Measurements from ENCODE around the gene PIP5KL1. TPM values are rescaled to one million over a fixed set of nuclear protein-coding genes. Genes with fewer than 3 reads are reported as not detected.

The PIP5KL1 gene
- total RNA-seq, 1 donor from 2014 or later = 0.85 TPM

- no peak for DNase-seq
- H3K4me1 ChIP-seq = peaks cover 66% of the 10 kb centered on the region
- intact Hi-C loops (cut with micrococcal nuclease) = no loop called here
These were observed 24.3 kb upstream of the PIP5KL1 start for GRCh38 chr9:127954831-127955293.

GRCh38 chr9:127953768-127954505 is 23.4 kb upstream of the PIP5KL1 start:
- Histone ChIP-seq H3K27me3 (ENCODE audit: low read depth) (no peaks in the 10 kb centered on the region), H3K27ac (replicated peaks) (peak overlapping the region; percentile 80), H3K9me3 (replicated peaks) (peaks cover 6% of the 10 kb centered on the region), H3K4me3 (no peak overlapping the region), H3K36me3 (no peaks in the 10 kb centered on the region), H3K4me1 (peaks cover 72% of the 10 kb centered on the region)
- intact Hi-C loops (cut with micrococcal nuclease) = no loop called here
- no peak for TF ChIP-seq CTCF (IDR thresholded peaks at IDR 0.05; ENCODE audit: borderline replicate concordance)
- DNase-seq = no peak

More at GRCh38 chr9:127954831-127955293, 24.3 kb upstream of the PIP5KL1 start:
- no peak for TF ChIP-seq CTCF (IDR thresholded peaks at IDR 0.05; ENCODE audit: borderline replicate concordance)
- peaks cover 6% of the 10 kb centered on the region for H3K9me3 ChIP-seq (replicated peaks)
- no peaks in the 10 kb centered on the region for H3K27me3 ChIP-seq (ENCODE audit: low read depth)
- peak overlapping the region; percentile 80 for H3K27ac ChIP-seq (replicated peaks)
- H3K4me3 ChIP-seq = no peak overlapping the region
- no peaks in the 10 kb centered on the region for H3K36me3 ChIP-seq

- peaks cover 6% of the 10 kb centered on the region for H3K9me3 ChIP-seq (replicated peaks)
- intact Hi-C loops (cut with micrococcal nuclease) = no loop called here
- no peaks in the 10 kb centered on the region for H3K27me3 ChIP-seq (ENCODE audit: low read depth)
- peaks cover 80% of the 10 kb centered on the region for H3K4me1 ChIP-seq
- H3K36me3 ChIP-seq = no peaks in the 10 kb centered on the region
- H3K27ac ChIP-seq (replicated peaks) = no peak overlapping the region
- no peak for DNase-seq
- TF ChIP-seq CTCF (IDR thresholded peaks at IDR 0.05; ENCODE audit: borderline replicate concordance) = no peak
- H3K4me3 ChIP-seq = no peak overlapping the region
These were observed 22.6 kb upstream of the PIP5KL1 start for GRCh38 chr9:127953154-127953553.

- intact Hi-C loops (cut with micrococcal nuclease) = no loop called here
- H3K4me1 ChIP-seq = peaks cover 100% of the 10 kb centered on the region
- H3K36me3 ChIP-seq = peaks cover under 1% of the 10 kb centered on the region
- peak overlapping the region; percentile 87 for H3K27ac ChIP-seq (replicated peaks)
- H3K4me3 ChIP-seq = peak overlapping the region; percentile 46
- no peaks in the 10 kb centered on the region for H3K27me3 ChIP-seq (ENCODE audit: low read depth)
- DNase-seq = peak; percentile 65
- no peak for TF ChIP-seq CTCF (IDR thresholded peaks at IDR 0.05; ENCODE audit: borderline replicate concordance)
- no peaks in the 10 kb centered on the region for H3K9me3 ChIP-seq (replicated peaks)
These were observed 20.1 kb upstream of the PIP5KL1 start for GRCh38 chr9:127950513-127951289.

- Histone ChIP-seq H3K4me1 (peaks cover 98% of the 10 kb centered on the region), H3K27me3 (ENCODE audit: low read depth) (no peaks in the 10 kb centered on the region), H3K9me3 (replicated peaks) (no peaks in the 10 kb centered on the region), H3K4me3 (peak overlapping the region; percentile 46), H3K36me3 (peaks cover 8% of the 10 kb centered on the region), H3K27ac (replicated peaks) (peak overlapping the region; percentile 87)
- TF ChIP-seq CTCF (IDR thresholded peaks at IDR 0.05; ENCODE audit: borderline replicate concordance) = no peak
- intact Hi-C loops (cut with micrococcal nuclease) = loop anchor here (10.0 kb wide), 1 partner anchor 165 kb away; no protein-coding TSS in a partner anchor
- peak; percentile 56 for DNase-seq
These were observed 19.4 kb upstream of the PIP5KL1 start for GRCh38 chr9:127949827-127950512.
